Keratinocyte (primary cell): ENCODE data around the gene CRACR2A. TPM values are rescaled to one million over a fixed set of nuclear protein-coding genes. Genes with fewer than 3 reads are reported as not detected.

Experiments used
- DNase-seq: peaks from one replicate; pipeline ENCODE4 v3.0.0-alpha.2; 2011; ENCODE audit warnings: low read depth, missing footprints, low spot score
- FAIRE-seq: peaks from 2 replicates; lab custom pipeline; 2011; peaks lifted over from hg19 to GRCh38; lab: Jason Lieb, UNC
- H2AFZ ChIP-seq: 2 replicates; pipeline ENCODE4 v1.6.0; 2012; ENCODE audit warnings: low read length, control low read depth, inconsistent platforms; ENCODE audit not compliant: control insufficient read depth
- H3K27ac ChIP-seq: 2 replicates; pipeline ENCODE4 v1.5.1; 2011; ENCODE audit warnings: low read length; ENCODE audit not compliant: control insufficient read depth, insufficient read depth
- H3K27me3 ChIP-seq: 3 replicates; pipeline ENCODE4 v1.6.0; 2011; ENCODE audit warnings: low read length; ENCODE audit not compliant: control insufficient read depth, insufficient read depth; ENCODE audit errors: extremely low read depth
- H3K36me3 ChIP-seq, 2 experiments: 2 replicates in 1 of 2; 3 replicates in 1 of 2; pipeline ENCODE4 v1.5.1; 2011; ENCODE audit warnings: low read length in 2 of 2, mild to moderate bottlenecking in 1 of 2; ENCODE audit not compliant: control insufficient read depth in 2 of 2, insufficient read depth in 2 of 2; ENCODE audit errors: extremely low read depth in 1 of 2
- H3K4me1 ChIP-seq: 3 replicates; pipeline ENCODE4 v1.5.1; 2011; ENCODE audit warnings: low read length; ENCODE audit not compliant: control insufficient read depth, insufficient read depth; ENCODE audit errors: extremely low read depth
- H3K4me2 ChIP-seq: 3 replicates; pipeline ENCODE4 v1.6.0; 2011; ENCODE audit warnings: low read depth, low read length; ENCODE audit not compliant: control insufficient read depth, insufficient read depth; ENCODE audit errors: extremely low read depth
- H3K4me3 ChIP-seq, 3 experiments: fragments of 200-600 bp in 1 of 3; sonication (generic) in 1 of 3; 2 replicates in 2 of 3; 3 replicates in 1 of 3; pipeline ENCODE4 v1.5.1; 2011 to 2016; ENCODE audit warnings: low read length in 3 of 3, mild to moderate bottlenecking in 3 of 3, control low read depth in 2 of 3, inconsistent platforms in 1 of 3, low read depth in 1 of 3, mixed read lengths in 1 of 3, mixed run types in 1 of 3, moderate library complexity in 1 of 3; ENCODE audit not compliant: control insufficient read depth in 2 of 3, insufficient read depth in 2 of 3; ENCODE audit errors: extremely low read depth in 1 of 3
- H3K79me2 ChIP-seq: 2 replicates; pipeline ENCODE4 v1.6.0; 2012; ENCODE audit warnings: low read length; ENCODE audit not compliant: control insufficient read depth, insufficient read depth
- H3K9ac ChIP-seq: 3 replicates; pipeline ENCODE4 v1.6.0; 2011; ENCODE audit warnings: low read length; ENCODE audit not compliant: control insufficient read depth, insufficient read depth; ENCODE audit errors: extremely low read depth
- H3K9me1 ChIP-seq: 3 replicates; pipeline ENCODE4 v1.6.0; 2011; ENCODE audit warnings: low read length; ENCODE audit not compliant: control insufficient read depth, insufficient read depth; ENCODE audit errors: extremely low read depth
- H3K9me3 ChIP-seq: 2 replicates; pipeline ENCODE4 v1.5.1; 2012; ENCODE audit warnings: low read depth, low read length; ENCODE audit not compliant: control insufficient read depth
- H4K20me1 ChIP-seq: 3 replicates; pipeline ENCODE4 v1.6.0; 2011; ENCODE audit warnings: low read length; ENCODE audit not compliant: control insufficient read depth, insufficient read depth; ENCODE audit errors: extremely low read depth
- EZH2 ChIP-seq: IDR thresholded peaks from one replicate; pipeline ENCODE4 v1.6.1; 2012; ENCODE audit warnings: inconsistent platforms, mild to moderate bottlenecking, low read length, moderate library complexity
- dilution Hi-C: fragments of 300-500 bp; cut with MboI; formaldehyde crosslinking; loops from one replicate; pipeline ENCODE4 v1.7.0; 2020; ENCODE audit warnings: low sequenced_read_pairs; ENCODE audit not compliant: extremely low pct_ligation_motif_present
- polyA plus RNA-seq, 5 experiments: library from polyadenylated mRNA; depleted of rRNA in 3 of 5; stranded (reverse) in 3 of 5; stranded (forward) in 1 of 5; unstranded in 1 of 5; fragments of >200 nt; gene quantifications; 1 replicate in 1 of 5; 2 replicates in 3 of 5; 3 replicates in 1 of 5; pipeline versions ENCODE4 v1.2.1 to v1.2.3, GENCODE V29; 2011 to 2012; ENCODE audit warnings: missing spikeins in 2 of 5, low read depth in 1 of 5, low replicate concordance in 1 of 5
- TF ChIP-seq, protein P1 (sequence below), 3 experiments: IDR thresholded peaks in 1 of 3; conservative IDR thresholded peaks in 1 of 3; optimal IDR thresholded peaks in 1 of 3; 2 replicates in 2 of 3; 3 replicates in 1 of 3; pipeline versions ENCODE3 to v1.5.1; 2011; ENCODE audit warnings: low read length in 3 of 3, mild to moderate bottlenecking in 3 of 3, moderate library complexity in 2 of 3, control low read depth in 1 of 3, inconsistent platforms in 1 of 3; ENCODE audit not compliant: insufficient read depth in 2 of 3; ENCODE audit errors: extremely low read depth in 1 of 3

CRACR2A gene
- polyA plus RNA-seq, 1 donor (not counting 4 experiments of a cell fraction or from before 2014, with no cell fraction given), result 0.30 TPM

DNA sequence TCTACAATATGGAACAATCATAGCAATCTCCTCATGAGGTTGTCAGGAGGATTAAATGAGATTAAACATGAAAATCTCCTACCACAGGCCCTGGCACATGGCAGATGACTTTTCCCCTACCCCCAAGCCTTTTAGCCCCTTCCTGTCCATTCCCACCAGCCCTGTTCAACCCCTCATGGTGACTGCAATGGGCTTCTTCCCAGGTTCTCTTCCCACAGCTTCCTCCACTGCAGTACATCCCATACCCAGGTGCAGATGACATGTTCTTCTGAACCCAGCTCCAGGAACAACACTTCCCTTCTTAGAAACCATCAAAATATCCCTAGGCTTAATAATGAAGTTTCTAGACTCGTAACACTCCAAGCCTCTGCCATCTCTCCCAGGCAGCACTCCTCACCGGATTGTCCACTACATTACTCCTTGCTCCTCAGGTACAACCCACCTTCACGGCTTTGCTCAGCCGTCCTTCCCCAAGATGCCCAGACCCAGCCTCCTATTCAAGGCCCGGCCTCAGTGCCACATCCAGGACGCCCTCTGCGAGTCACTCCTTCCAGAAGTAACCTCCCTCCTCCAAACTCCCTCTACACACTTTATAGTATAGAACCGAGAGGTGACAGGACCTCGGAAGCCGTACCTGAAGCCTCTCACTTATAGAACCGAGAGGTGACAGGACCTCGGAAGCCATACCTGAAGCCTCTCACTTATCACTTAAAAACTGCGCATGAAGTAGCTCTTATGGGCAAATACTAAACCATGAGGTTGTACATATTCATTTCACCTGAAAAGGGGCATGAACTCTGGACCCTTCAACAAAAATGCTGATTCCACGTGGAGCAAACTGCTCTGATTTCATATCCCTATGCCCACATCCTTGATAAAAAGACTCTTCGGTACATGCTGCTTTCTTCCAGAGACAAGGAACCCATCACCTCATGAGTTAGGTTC, 1.5 kb downstream of the CRACR2A start:
- Histone ChIP-seq H4K20me1 (no peaks in the 10 kb centered on the region), H3K36me3 (no peaks in the 10 kb centered on the region), H3K27me3 (peaks cover 8% of the 10 kb centered on the region), H3K9ac (no peak overlapping the region), H3K4me3 (no peak overlapping the region), H2AFZ (no peak overlapping the region), H3K9me1 (no peaks in the 10 kb centered on the region), H3K79me2 (no peaks in the 10 kb centered on the region), H3K27ac (no peak overlapping the region), H3K4me1 (peaks cover 2% of the 10 kb centered on the region), H3K4me2 (no peak overlapping the region), H3K9me3 (no peaks in the 10 kb centered on the region)
- no peak for DNase-seq
- TF ChIP-seq EZH2, result no peak
- TF ChIP-seq, protein P1, sequence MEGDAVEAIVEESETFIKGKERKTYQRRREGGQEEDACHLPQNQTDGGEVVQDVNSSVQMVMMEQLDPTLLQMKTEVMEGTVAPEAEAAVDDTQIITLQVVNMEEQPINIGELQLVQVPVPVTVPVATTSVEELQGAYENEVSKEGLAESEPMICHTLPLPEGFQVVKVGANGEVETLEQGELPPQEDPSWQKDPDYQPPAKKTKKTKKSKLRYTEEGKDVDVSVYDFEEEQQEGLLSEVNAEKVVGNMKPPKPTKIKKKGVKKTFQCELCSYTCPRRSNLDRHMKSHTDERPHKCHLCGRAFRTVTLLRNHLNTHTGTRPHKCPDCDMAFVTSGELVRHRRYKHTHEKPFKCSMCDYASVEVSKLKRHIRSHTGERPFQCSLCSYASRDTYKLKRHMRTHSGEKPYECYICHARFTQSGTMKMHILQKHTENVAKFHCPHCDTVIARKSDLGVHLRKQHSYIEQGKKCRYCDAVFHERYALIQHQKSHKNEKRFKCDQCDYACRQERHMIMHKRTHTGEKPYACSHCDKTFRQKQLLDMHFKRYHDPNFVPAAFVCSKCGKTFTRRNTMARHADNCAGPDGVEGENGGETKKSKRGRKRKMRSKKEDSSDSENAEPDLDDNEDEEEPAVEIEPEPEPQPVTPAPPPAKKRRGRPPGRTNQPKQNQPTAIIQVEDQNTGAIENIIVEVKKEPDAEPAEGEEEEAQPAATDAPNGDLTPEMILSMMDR (optimal IDR thresholded peaks at IDR 0.05 in 1 of 3, IDR thresholded peaks at IDR 0.05 in 1 of 3, conservative IDR thresholded peaks at IDR 0.05 in 1 of 3; ENCODE audit: extremely low read depth in 1 of 3, insufficient read depth in 2 of 3, low read length in 3 of 3), result no peak
- dilution Hi-C loops, result no loop called here
- FAIRE-seq, result no peak

DNA sequence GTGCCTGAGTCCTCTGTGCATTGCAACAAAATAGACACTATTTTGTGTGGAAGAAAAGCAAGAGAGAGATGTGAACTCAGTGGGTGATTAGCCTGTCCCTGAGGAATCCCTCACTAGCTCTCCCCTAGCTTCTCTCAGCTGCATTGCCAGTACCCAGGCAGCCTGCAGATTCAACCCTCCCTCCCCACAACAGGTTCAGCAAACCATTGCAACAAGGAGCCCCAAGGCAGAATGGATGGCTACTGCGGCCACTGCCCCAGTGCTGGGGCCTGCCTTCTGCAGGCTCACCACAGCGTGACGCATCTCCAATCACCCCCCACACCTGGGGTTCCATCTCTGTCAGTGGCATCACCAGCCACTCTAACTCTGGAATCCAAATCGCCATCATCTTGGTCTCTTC, 2.3 kb downstream of the CRACR2A start:
- Histone ChIP-seq H2AFZ (no peak overlapping the region), H3K9me1 (no peaks in the 10 kb centered on the region), H4K20me1 (no peaks in the 10 kb centered on the region), H3K79me2 (no peaks in the 10 kb centered on the region), H3K4me3 (no peak overlapping the region), H3K4me2 (no peak overlapping the region), H3K36me3 (no peaks in the 10 kb centered on the region), H3K27me3 (peaks cover 8% of the 10 kb centered on the region), H3K27ac (no peak overlapping the region), H3K9me3 (no peaks in the 10 kb centered on the region), H3K9ac (no peak overlapping the region), H3K4me1 (peaks cover 2% of the 10 kb centered on the region)
- DNase-seq, result no peak
- dilution Hi-C loops, result no loop called here
- TF ChIP-seq, protein P1 (optimal IDR thresholded peaks at IDR 0.05 in 1 of 3, IDR thresholded peaks at IDR 0.05 in 1 of 3, conservative IDR thresholded peaks at IDR 0.05 in 1 of 3; ENCODE audit: extremely low read depth in 1 of 3, insufficient read depth in 2 of 3, low read length in 3 of 3), result no peak
- no peak for TF ChIP-seq EZH2
- no peak for FAIRE-seq
